ENCODE measurements around the gene TICRR.

The TICRR gene

DNA sequence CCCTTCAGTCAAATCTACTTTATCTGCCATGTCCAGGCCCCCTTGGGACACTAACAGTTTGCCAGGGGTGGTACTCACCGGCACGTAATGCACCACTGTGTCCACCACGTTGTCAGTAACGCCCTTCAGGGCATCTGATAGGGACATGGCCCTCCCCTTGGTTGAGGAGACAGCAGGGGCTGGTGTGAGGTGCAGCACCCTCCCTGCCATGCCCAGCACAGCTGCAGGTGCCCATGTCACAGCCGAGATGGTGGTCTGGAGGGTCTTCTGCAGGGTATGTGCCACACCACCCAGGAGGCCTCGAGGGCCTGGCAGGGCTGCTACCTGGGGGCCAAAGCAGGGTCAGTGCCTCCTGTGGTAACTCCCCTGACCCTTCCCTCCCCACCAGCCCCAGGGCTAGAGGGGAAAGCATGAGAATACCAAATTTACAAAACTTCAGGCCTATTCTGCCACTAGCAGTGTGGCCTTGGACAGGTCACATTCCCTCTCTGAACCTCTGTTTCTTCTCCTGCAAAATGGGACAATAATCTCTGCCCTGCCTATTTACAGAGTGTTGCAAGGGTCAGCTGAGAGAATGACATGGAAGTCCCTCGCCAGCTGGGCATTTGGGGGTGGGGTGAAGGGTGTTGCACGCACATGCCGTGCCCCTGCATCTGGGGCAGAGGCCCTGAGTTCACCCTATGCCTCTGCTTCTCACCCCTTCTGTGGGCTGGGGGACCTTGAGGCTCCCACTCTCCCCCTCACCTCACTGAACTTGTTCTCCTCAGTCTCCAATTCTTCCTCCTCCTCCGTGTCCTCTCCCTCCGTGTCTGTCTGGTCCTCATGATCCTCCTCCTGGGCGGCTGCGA is 91.8 kb downstream of the TICRR start:
- no peak for DNase-seq (ENCODE audit: low read depth)
- H3K4me3 ChIP-seq (ENCODE audit: low read depth, low read length) = no peak overlapping the region

DNA sequence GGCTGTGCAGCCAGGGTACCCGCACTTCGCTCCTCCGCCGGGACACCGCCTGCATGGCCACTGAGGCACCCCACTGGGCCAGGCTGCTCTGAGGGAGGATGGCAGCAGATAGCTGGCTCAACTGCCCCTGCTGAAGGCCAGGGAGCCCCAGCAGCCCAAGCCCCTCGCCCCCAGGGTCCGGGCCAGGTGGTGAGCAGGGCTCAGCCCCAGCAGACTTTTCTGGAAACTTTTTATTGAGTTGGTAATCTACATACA is 92.4 kb downstream of the TICRR start:
- H3K4me3 ChIP-seq (ENCODE audit: low read depth, low read length) = no peak overlapping the region
- no peak for DNase-seq (ENCODE audit: low read depth)

DNA sequence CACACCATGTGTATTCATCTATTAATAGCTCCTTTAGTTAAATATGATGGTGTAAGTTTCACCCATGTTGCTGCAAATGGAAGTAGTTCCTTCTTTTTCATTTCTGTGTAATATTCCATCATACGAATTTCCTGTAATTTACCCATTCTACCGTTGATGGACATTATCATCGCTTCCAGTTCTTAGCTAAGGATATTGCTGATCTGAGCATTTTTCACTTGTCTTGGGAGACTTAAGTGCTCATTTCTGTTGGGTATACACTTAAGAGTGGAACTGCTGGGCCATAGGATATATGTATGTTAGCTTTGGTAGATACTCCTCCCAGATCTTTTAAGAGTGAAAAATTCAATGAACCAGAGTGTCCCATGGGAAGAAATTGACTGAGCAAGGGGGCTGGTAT is 92.9 kb downstream of the TICRR start:
- H3K4me3 ChIP-seq (ENCODE audit: low read depth, low read length) = no peak overlapping the region
- DNase-seq (ENCODE audit: low read depth) = no peak

DNA sequence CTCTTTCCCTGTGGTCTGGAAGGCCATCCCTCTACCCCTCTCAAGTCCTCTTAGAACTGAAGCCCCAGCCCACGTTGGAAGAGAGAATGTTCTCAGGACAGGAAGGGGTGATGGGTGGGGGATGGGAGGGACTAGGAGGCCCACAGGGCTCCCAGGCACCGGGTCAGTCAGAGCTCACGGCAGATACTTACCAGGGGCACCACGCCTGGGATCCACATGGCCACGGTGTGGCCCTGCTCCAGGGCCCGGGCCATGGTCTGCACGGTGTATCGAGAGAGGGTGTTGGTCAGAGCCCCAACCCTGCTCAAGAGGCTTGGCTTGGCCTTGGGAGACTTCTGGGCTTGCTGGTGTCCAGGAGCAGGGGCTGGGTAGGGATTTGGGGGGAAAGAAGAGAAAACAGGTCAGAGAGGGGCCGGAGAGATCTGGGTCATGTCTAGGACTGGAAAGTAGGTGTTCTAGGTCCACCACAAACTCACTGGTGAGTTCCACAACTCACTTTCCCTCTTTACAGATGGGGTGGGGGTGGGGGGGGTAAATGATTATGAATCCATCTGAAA is 94.1 kb downstream of the TICRR start:
- no peak for DNase-seq (ENCODE audit: low read depth)
- H3K4me3 ChIP-seq (ENCODE audit: low read depth, low read length) = no peak overlapping the region

DNA sequence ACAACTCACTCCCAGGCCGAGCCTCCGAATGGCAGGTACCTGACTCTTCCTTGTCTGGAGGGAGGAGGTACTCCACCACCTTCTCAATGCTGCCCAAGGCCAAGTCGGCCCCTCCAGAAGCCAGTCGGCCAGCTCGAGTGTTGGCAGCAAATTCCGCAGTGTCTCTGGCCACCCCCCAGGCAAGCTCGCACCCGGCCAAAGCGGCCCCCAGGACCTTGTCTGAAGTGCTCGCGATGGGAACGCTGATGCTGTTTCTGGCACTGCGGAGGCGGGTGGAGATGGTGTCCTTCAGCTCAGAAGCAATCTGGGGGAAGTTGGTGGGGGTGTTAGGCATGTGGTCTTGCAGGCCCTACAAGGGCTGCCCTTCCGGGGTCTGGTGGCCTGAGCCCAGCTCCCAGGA is 94.7 kb downstream of the TICRR start:
- no peak overlapping the region for H3K4me3 ChIP-seq (ENCODE audit: low read depth, low read length)
- DNase-seq (ENCODE audit: low read depth) = no peak

DNA sequence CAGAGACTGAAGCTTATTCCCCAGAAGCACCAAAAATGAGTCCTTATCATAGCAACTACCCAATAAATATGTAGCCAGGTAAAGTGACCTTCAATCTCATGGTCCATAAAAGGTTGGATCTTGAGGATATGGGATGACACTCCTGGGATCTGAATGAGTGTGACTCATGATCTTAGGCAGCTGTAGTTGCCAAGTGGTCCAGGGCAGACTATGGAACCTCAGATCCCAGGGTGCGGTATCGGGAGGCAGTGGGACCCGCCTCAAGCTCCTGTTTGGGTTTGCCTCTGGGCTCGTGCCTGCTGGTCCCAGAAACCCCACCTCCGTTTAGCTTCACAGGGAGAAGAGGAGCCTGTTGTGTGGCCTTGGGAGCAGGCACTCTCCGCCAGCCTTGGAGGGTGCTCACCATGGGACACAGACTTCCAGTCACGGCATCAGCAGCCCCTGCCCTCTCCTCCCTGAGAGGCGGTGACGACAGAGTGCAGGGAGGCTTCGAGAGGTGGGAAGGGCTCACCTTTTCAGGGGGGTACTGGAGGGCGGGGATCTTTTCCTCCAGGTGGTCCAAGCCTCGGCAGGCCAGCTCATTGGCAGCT is 95.8 kb downstream of the TICRR start:
- DNase-seq (ENCODE audit: low read depth) = no peak
- H3K4me3 ChIP-seq (ENCODE audit: low read depth, low read length) = no peak overlapping the region

DNA sequence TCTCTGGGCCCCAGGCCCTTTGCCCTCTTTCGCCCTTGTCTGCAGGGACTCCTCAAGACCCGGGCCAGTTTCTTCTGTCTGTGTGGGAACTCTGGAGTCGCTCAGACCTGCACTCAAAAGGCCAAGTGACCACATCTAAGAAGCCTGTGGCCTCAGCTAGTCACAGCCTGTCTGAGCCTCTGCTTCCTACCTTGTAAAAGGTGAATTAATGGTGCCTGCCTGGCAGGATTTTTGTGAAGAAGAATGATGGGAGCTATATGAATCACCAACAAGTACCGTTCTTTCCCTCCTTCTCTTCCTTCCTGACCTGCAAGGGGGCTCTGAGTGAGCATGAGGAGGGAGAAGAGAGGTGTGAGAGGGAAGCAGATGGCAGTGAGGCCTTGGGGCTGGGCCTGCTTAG is 96.4 kb downstream of the TICRR start:
- DNase-seq (ENCODE audit: low read depth) = no peak
- no peak overlapping the region for H3K4me3 ChIP-seq (ENCODE audit: low read depth, low read length)

DNA sequence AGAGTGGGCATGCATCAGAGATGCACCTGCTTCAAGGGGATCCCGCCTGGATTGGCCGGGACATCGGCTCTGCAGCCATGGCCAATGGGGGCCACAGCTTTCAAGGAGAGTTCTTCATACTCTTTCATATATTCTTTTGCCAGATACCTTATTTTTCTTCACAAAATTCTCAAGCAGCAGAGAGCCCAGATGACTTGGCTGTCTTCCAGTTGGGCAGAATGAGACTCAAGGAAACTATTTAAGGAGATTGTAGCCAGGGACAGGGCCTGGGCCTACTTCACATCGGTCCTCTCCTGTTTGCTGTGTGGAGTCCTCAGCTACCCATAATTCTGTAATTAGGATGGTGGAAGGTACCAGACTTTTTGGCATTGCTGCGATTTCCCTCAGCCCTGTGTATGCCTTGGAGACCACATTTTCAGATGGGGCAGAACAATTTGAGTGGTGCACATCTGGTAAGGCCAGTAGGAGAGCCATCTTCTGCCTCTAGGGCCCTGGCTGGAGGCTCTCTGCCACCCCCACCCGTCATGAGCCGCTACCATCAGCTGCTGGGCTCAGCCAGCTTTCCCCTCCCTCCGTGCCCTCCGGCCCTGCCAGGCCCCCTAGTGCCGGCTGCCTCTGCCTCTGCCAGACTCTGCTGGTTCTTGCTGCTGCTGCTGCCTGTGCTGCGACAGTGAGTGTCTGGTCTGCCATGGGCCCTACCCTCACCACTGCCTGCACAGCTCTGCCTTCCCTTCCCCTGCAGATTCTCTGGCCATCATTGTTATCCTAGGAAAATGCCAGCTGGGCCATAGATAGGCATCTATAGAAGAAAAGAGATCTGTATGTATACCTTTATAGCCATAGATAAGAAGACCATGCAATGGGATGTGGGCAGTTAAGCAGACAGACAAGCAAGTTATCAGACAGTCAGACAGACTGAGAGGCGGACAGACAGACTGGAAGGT is 97.2 kb downstream of the TICRR start:
- no peak overlapping the region for H3K4me3 ChIP-seq (ENCODE audit: low read depth, low read length)
- no peak for DNase-seq (ENCODE audit: low read depth)

DNA sequence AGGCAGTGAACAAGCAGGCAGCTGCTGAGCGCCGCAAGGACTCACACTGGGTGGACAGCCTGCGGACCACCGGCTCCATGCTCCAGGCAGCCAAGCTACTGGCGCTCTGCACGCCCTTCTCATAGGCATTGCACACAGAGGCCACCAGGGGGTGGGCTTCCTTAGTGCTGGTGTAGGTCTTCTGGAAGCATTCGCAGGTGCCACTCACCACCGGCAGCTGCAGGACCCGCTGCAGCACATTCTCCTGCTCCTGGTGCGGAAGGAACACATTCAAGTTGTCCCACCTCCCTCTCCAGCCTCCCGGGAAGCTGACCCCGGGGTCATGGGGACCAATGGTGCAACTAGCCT is 97.9 kb downstream of the TICRR start:
- no peak for DNase-seq (ENCODE audit: low read depth)
- H3K4me3 ChIP-seq (ENCODE audit: low read depth, low read length) = no peak overlapping the region

DNA sequence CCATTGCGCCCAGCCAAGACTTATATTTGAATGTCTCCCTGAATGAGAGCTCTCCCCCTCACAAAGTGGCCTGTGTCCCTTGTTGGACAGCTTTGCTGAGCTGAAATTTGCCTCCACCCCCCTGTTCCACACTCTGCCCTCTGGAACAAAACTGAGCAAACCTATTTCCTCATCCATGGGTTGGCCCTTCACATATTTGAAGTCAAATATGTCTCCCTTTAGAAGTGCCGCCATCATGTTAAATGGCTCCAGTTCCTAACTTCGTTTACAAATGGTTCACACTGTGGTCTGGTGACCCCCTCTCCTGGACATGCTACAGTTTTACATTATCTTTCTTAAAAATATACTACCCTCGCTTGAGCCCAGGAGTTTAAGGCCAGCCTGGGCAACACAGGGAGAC is 99.3 kb downstream of the TICRR start:
- no peak for DNase-seq (ENCODE audit: low read depth)
- no peak overlapping the region for H3K4me3 ChIP-seq (ENCODE audit: low read depth, low read length)

DNA sequence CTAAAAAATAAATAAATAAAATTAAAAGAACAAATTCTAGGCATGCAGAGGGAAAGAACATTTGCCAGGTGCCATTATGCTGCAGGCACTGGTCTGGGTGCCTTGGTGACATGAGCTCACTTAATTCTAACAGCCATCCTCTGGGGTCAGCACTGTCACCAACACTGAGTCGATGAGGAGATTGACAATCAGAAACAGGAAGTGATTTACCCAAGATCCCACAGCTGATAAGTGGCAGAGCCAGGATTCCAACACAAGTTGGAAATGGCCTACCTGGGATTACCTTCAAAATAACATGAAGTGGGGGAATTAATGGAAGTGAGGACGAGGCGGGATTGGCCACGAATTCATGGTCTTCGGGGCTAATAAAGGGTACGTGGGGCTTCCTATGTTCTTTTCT is 100.3 kb downstream of the TICRR start:
- no peak for DNase-seq (ENCODE audit: low read depth)
- H3K4me3 ChIP-seq (ENCODE audit: low read depth, low read length) = no peak overlapping the region

DNA sequence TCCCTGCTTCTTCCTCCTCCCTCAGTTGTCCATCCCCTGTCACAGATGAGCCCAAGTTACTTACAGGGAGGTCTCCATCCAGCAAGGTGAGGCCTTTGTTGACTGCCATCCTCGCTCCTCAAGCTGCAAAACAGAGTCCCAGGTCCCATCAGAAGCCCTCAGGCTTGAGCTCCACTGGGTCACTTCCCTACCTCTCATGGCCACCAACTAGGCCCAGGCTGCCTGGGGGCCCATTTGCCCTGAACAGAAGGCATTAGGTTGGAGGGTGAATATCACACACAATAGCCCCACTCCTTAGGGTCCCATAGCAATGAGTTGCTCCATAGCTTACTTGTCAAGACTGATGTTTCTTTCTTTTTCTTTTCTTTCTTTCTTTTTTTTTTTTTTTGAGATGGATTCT is 102.1 kb downstream of the TICRR start:
- DNase-seq (ENCODE audit: low read depth) = no peak
- H3K4me3 ChIP-seq (ENCODE audit: low read depth, low read length) = no peak overlapping the region

All from skeletal muscle cell (primary cell).